ENCODE results near the gene UBE2D4. TPM values are rescaled to one million over a fixed set of nuclear protein-coding genes. Genes with fewer than 3 reads are reported as not detected.
"Not testable (repeated sequence)": the region's sequence is repeated elsewhere in the genome, so short reads cannot be mapped to it uniquely, and the experiment has no call there.

Gene UBE2D4
- total RNA-seq, 1 donor from 2014 or later, result 17.3 TPM

- H3K9me3 Mint-ChIP-seq (ENCODE audit: low read depth); H3K4me3 Mint-ChIP-seq (ENCODE audit: low read depth); H3K4me1 Mint-ChIP-seq (ENCODE audit: low read depth); H3K27me3 Mint-ChIP-seq; H3K36me3 Mint-ChIP-seq (ENCODE audit: insufficient read depth); H3K27ac Mint-ChIP-seq; DNase-seq (ENCODE audit: low spot score, unreplicated experiment): not testable (repeated sequence)
Measured at GRCh38 chr7:43997532-43997931, 71.3 kb downstream of the UBE2D4 start, which contains the start of gene SPDYE1. TSS of gene SPDYE1 (plus strand) at chr7:43997897. CDS start at chr7:43999950, 2,053 bp downstream.

Other genes with a start within 250 kb of the UBE2D4 start
- gene COA1, start 196.9 kb upstream of the UBE2D4 start, total RNA-seq, result 85.1 and 85.3 TPM in 2 replicates
- 20.3 and 22.4 TPM in 2 replicates for gene BLVRA, start 167.8 kb upstream of the UBE2D4 start, total RNA-seq
- 62.7 and 72.8 TPM in 2 replicates for gene MRPS24, start 56.9 kb upstream of the UBE2D4 start, total RNA-seq
- 40.0 and 40.8 TPM in 2 replicates for gene URGCP, start 19.8 kb upstream of the UBE2D4 start, total RNA-seq
- gene SPDYE1, start 71.5 kb downstream of the UBE2D4 start, total RNA-seq, result not detected in 2 replicates
- gene DBNL, start 118.3 kb downstream of the UBE2D4 start, total RNA-seq, result 68.0 and 68.3 TPM in 2 replicates
- 1.8 and 2.5 TPM in 2 replicates for gene PGAM2, start 139.1 kb downstream of the UBE2D4 start, total RNA-seq
- gene POLM, start 156.1 kb downstream of the UBE2D4 start, total RNA-seq, result 33.3 and 33.8 TPM in 2 replicates
- 52.2 and 57.5 TPM in 2 replicates for gene AEBP1, start 177.9 kb downstream of the UBE2D4 start, total RNA-seq
- gene POLD2, start 197.1 kb downstream of the UBE2D4 start, total RNA-seq, result 95.4 and 104 TPM in 2 replicates
- 1.5 and 1.7 TPM in 2 replicates for gene MYL7, start 214.9 kb downstream of the UBE2D4 start, total RNA-seq

Measured in progenitor cell of endocrine pancreas (in vitro differentiated cells).